Liver (tissue), 9 donors: Measurements from ENCODE around the gene ALDH1A1. TPM values are rescaled to one million over a fixed set of nuclear protein-coding genes. Genes with fewer than 3 reads are reported as not detected.

ENCODE experiments used
- DNase-seq: peaks from one replicate; pipeline ENCODE4 v3.0.0-alpha.2; 2017; ENCODE audit warnings: low spot score
- H3K27ac ChIP-seq, 2 donors: one replicate each; pipeline ENCODE4 v1.7.0; 2013; ENCODE audit warnings: inconsistent platforms in 2 of 2, low read length in 2 of 2, control low read depth in 1 of 2, low read depth in 1 of 2, mild to moderate bottlenecking in 1 of 2
- H3K27me3 ChIP-seq, 4 donors: one replicate each; pipeline versions ENCODE4 v1.6.1 to v1.7.0; 2013; ENCODE audit warnings: low read length in 3 of 4, inconsistent platforms in 1 of 4, mild to moderate bottlenecking in 1 of 4, moderate library complexity in 1 of 4; ENCODE audit not compliant: control insufficient read depth in 4 of 4, insufficient read depth in 4 of 4
- H3K36me3 ChIP-seq, 4 donors: one replicate each; pipeline versions ENCODE4 v1.6.1 to v1.7.0; 2013; ENCODE audit warnings: low read length in 3 of 4, mild to moderate bottlenecking in 3 of 4, low read depth in 1 of 4, moderate library complexity in 1 of 4; ENCODE audit not compliant: control insufficient read depth in 4 of 4, insufficient read depth in 3 of 4
- H3K4me1 ChIP-seq, 4 donors: one replicate each; pipeline versions ENCODE4 v1.6.1 to v1.7.0; 2013; ENCODE audit warnings: low read length in 3 of 4, mild to moderate bottlenecking in 3 of 4, moderate library complexity in 1 of 4; ENCODE audit not compliant: control insufficient read depth in 4 of 4, insufficient read depth in 4 of 4
- H3K4me3 ChIP-seq, 3 donors: one replicate each; pipeline versions ENCODE4 v1.6.1 to v1.7.0; 2013; ENCODE audit warnings: low read length in 3 of 3, control low read depth in 1 of 3, low read depth in 1 of 3, mild to moderate bottlenecking in 1 of 3
- H3K9ac ChIP-seq, 2 donors: one replicate each; pipeline ENCODE4 v1.7.0; 2013; ENCODE audit warnings: low read length in 2 of 2, mild to moderate bottlenecking in 2 of 2, moderate library complexity in 2 of 2, control low read depth in 1 of 2, low read depth in 1 of 2
- H3K9me3 ChIP-seq, 4 donors: one replicate each; pipeline versions ENCODE4 v1.6.1 to v1.7.0; 2013; ENCODE audit warnings: low read length in 3 of 4; ENCODE audit not compliant: control insufficient read depth in 4 of 4
- ATF3 ChIP-seq: IDR thresholded peaks from 2 replicates; pipeline ENCODE4 v1.6.1; 2016; ENCODE audit warnings: antibody characterized with exemption
- EGR1 ChIP-seq, 2 donors: IDR thresholded peaks; 2 replicates each; pipeline ENCODE4 v1.6.1; 2016 to 2018; ENCODE audit warnings: antibody characterized with exemption in 2 of 2, low read depth in 2 of 2
- FOXA1 ChIP-seq: IDR thresholded peaks from 2 replicates; pipeline ENCODE4 v1.6.1; 2016; ENCODE audit warnings: antibody characterized with exemption
- FOXA2 ChIP-seq: IDR thresholded peaks from 2 replicates; pipeline ENCODE4 v1.6.1; 2016; ENCODE audit warnings: antibody characterized with exemption
- GABPA ChIP-seq, 2 donors: IDR thresholded peaks in 1 of 2; conservative IDR thresholded peaks in 1 of 2; 2 replicates each; pipeline ENCODE4 v1.6.1; 2016; ENCODE audit warnings: antibody characterized with exemption in 2 of 2, mild to moderate bottlenecking in 1 of 2, moderate library complexity in 1 of 2
- HNF4A ChIP-seq, 2 donors: conservative IDR thresholded peaks; 2 replicates each; pipeline ENCODE4 v1.6.1; 2016; ENCODE audit warnings: antibody characterized with exemption in 2 of 2, mild to moderate bottlenecking in 2 of 2
- HNF4G ChIP-seq: IDR thresholded peaks from 2 replicates; pipeline ENCODE4 v1.6.1; 2016; ENCODE audit warnings: antibody characterized with exemption
- JUND ChIP-seq, 2 donors: IDR thresholded peaks; 2 replicates each; pipeline ENCODE4 v1.6.1; 2016; ENCODE audit warnings: antibody characterized with exemption in 2 of 2
- NR2F2 ChIP-seq: IDR thresholded peaks from 2 replicates; pipeline ENCODE4 v1.6.1; 2016; ENCODE audit warnings: antibody characterized with exemption
- RAD21 ChIP-seq, 2 donors: IDR thresholded peaks; 2 replicates each; pipeline ENCODE4 v1.6.1; 2016; ENCODE audit warnings: antibody characterized with exemption in 2 of 2, mild to moderate bottlenecking in 2 of 2
- REST ChIP-seq: IDR thresholded peaks from 2 replicates; pipeline ENCODE4 v1.6.1; 2016; ENCODE audit warnings: antibody characterized with exemption, mild to moderate bottlenecking
- RXRA ChIP-seq, 2 donors: IDR thresholded peaks; 2 replicates each; pipeline ENCODE4 v1.6.1; 2017 to 2018; ENCODE audit warnings: antibody characterized with exemption in 2 of 2, mild to moderate bottlenecking in 1 of 2
- SP1 ChIP-seq: IDR thresholded peaks from 2 replicates; pipeline ENCODE4 v1.6.1; 2018; ENCODE audit warnings: antibody characterized with exemption, mild to moderate bottlenecking
- TAF1 ChIP-seq: conservative IDR thresholded peaks from 2 replicates; pipeline ENCODE4 v1.6.1; 2016; ENCODE audit warnings: antibody characterized with exemption, mild to moderate bottlenecking
- YY1 ChIP-seq: IDR thresholded peaks from 2 replicates; pipeline ENCODE4 v1.6.1; 2016; ENCODE audit warnings: antibody characterized with exemption, mild to moderate bottlenecking
- ZBTB33 ChIP-seq: IDR thresholded peaks from 2 replicates; pipeline ENCODE4 v1.6.1; 2016; ENCODE audit warnings: antibody characterized with exemption
- WGBS: extraction: QIAGEN DNeasy Blood & Tissue Kit; methylation state at CpG from one replicate; pipeline ENCODE4 v1.1.7; 2013; 5-methylcytosine and 5-hydroxymethylcytosine counted together
- polyA plus RNA-seq, 2 donors: library from polyadenylated mRNA; stranded (reverse) in 1 of 2; unstranded in 1 of 2; fragments of 200-250 nt in 1 of 2; fragments of >200 nt in 1 of 2; fragmentation: Nextera tagmentation in 1 of 2; extraction: Ambion mirVana in 1 of 2; gene quantifications; one replicate each; pipeline versions ENCODE4 v1.2.1 to v1.2.3, GENCODE V29; 2013 to 2015
- total RNA-seq, 2 donors: library from RNA; depleted of rRNA; stranded (reverse); fragments of >200 nt; gene quantifications; one replicate each; pipeline ENCODE4 v1.2.3, GENCODE V29; 2014
- TF ChIP-seq, protein P1 (sequence below): IDR thresholded peaks from 2 replicates; pipeline ENCODE4 v1.6.1; 2016; ENCODE audit warnings: antibody characterized with exemption
- TF ChIP-seq, protein P2 (sequence below): fragments of 150-350 bp; IDR thresholded peaks from 2 replicates; pipeline ENCODE4 v1.5.1; 2017; ENCODE audit warnings: improper control_type of control experiment, low read depth, low read length; ENCODE audit not compliant: missing input control
- donor health status: healthy.
- donor health status: healthy.
- donor health status: healthy.
- donor health status: healthy.
- donor health status: healthy.

The ALDH1A1 gene
- total and polyA plus RNA-seq, 4 donors, result 118 to 433 (median 193) TPM

DNA sequence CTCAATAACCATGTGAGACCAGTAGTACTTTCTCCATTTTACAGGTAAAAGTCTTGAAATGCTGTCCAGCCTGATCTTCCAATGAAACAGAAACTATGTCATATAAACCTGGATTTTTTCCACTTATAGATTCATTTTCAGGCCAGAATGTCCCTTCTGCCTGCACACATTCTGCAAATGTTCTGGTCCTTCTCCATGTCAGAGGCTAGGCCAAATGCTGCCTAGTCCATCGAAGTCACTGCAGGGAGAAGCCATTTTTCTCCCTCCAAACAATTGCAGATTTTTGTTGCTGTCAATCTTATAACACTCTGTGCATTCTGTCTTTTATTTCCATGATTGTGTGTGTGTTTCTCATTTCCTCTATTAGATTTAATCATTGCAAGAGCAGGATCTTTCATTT, 59.4 kb downstream of the ALDH1A1 start:
- Histone ChIP-seq H3K9ac (no peak overlapping the region), H3K4me3 (no peak overlapping the region), H3K27ac (no peak overlapping the region), H3K9me3 (no peaks in the 10 kb centered on the region), H3K4me1 (no peaks in the 10 kb centered on the region), H3K36me3 (peaks cover 0 to 33% (median 8%) of the 10 kb centered on the region in 4 donors), H3K27me3 (no peaks in the 10 kb centered on the region)
- no peak for DNase-seq
- 96% methylated on average over 1 of the region's 1 CpG for WGBS
- TF ChIP-seq FOXA1, result no peak
- TF ChIP-seq, protein P1, sequence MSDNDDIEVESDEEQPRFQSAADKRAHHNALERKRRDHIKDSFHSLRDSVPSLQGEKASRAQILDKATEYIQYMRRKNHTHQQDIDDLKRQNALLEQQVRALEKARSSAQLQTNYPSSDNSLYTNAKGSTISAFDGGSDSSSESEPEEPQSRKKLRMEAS, result no peak
- TF ChIP-seq EGR1 (IDR thresholded peaks at IDR 0.05; ENCODE audit: low read depth in 2 of 2), result no peak
- TF ChIP-seq ZBTB33, result no peak
- TF ChIP-seq GABPA (IDR thresholded peaks at IDR 0.05 in 1 of 2, conservative IDR thresholded peaks at IDR 0.05 in 1 of 2), result no peak
- no peak for TF ChIP-seq RXRA (IDR thresholded peaks at IDR 0.05)
- TF ChIP-seq FOXA2, result no peak
- no peak for TF ChIP-seq YY1
- TF ChIP-seq RAD21 (IDR thresholded peaks at IDR 0.05), result no peak
- no peak for TF ChIP-seq SP1

GRCh38 chr9:72891043-72891442, 61.8 kb downstream of the ALDH1A1 start:
- no peak overlapping the region for H3K9ac ChIP-seq
- H3K9me3 ChIP-seq, result no peaks in the 10 kb centered on the region
- 85% methylated on average over 2 of the region's 2 CpGs for WGBS
- no peak for TF ChIP-seq JUND (IDR thresholded peaks at IDR 0.05)
- TF ChIP-seq REST, result no peak
- no peak for TF ChIP-seq FOXA1
- no peak for TF ChIP-seq ZBTB33
- no peak for TF ChIP-seq RXRA (IDR thresholded peaks at IDR 0.05)
- TF ChIP-seq YY1, result no peak
- no peak for TF ChIP-seq HNF4A (conservative IDR thresholded peaks at IDR 0.05)
- TF ChIP-seq, protein P2, sequence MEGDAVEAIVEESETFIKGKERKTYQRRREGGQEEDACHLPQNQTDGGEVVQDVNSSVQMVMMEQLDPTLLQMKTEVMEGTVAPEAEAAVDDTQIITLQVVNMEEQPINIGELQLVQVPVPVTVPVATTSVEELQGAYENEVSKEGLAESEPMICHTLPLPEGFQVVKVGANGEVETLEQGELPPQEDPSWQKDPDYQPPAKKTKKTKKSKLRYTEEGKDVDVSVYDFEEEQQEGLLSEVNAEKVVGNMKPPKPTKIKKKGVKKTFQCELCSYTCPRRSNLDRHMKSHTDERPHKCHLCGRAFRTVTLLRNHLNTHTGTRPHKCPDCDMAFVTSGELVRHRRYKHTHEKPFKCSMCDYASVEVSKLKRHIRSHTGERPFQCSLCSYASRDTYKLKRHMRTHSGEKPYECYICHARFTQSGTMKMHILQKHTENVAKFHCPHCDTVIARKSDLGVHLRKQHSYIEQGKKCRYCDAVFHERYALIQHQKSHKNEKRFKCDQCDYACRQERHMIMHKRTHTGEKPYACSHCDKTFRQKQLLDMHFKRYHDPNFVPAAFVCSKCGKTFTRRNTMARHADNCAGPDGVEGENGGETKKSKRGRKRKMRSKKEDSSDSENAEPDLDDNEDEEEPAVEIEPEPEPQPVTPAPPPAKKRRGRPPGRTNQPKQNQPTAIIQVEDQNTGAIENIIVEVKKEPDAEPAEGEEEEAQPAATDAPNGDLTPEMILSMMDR, result no peak
- TF ChIP-seq EGR1 (IDR thresholded peaks at IDR 0.05; ENCODE audit: low read depth in 2 of 2), result no peak
- TF ChIP-seq SP1, result no peak
- TF ChIP-seq NR2F2, result no peak
- TF ChIP-seq TAF1, result no peak
- no peak for TF ChIP-seq ATF3
- no peak for TF ChIP-seq FOXA2
- no peak for TF ChIP-seq RAD21 (IDR thresholded peaks at IDR 0.05)
- no peak for TF ChIP-seq HNF4G
- TF ChIP-seq GABPA (IDR thresholded peaks at IDR 0.05 in 1 of 2, conservative IDR thresholded peaks at IDR 0.05 in 1 of 2), result no peak
- TF ChIP-seq, protein P1, result no peak
- H3K36me3 ChIP-seq, result peaks cover 0 to 28% (median 10%) of the 10 kb centered on the region in 4 donors
- H3K4me3 ChIP-seq, result no peak overlapping the region
- no peak for DNase-seq
- no peak overlapping the region for H3K27ac ChIP-seq
- no peaks in the 10 kb centered on the region for H3K4me1 ChIP-seq
- no peaks in the 10 kb centered on the region for H3K27me3 ChIP-seq
